ENCODE measurements around the gene TMEM254. TPM values are rescaled to one million over a fixed set of nuclear protein-coding genes. Genes with fewer than 3 reads are reported as not detected.

TMEM254 gene
- total and polyA plus RNA-seq, 9 of the 15 experiments (the other 6 are each of a cell fraction or from before 2014, with no cell fraction given): 0.59 to 4.7 (median 1.9) TPM

- H3K4me1 ChIP-seq (replicated peaks in 1 of 2; ENCODE audit: control insufficient read depth in 2 of 2, insufficient read depth in 2 of 2, low read length in 2 of 2): no peaks in the 10 kb centered on the region
- H3K79me2 ChIP-seq (ENCODE audit: control insufficient read depth, insufficient read depth, low read length): no peaks in the 10 kb centered on the region
- H3K27me3 ChIP-seq (ENCODE audit: control insufficient read depth in 2 of 2, insufficient read depth in 2 of 2, low read length in 2 of 2): peaks cover 0 to 10% of the 10 kb centered on the region in 2 experiments; a peak in 3 of 5 replicates
- H3K27ac ChIP-seq (ENCODE audit: extremely low read depth, low read depth, low read length): no peak overlapping the region
- no peaks in the 10 kb centered on the region for H3K9me1 ChIP-seq (ENCODE audit: control insufficient read depth, insufficient read depth, low read length)
- in situ Hi-C loops (cut with MboI) (no loop called here), intact Hi-C loops (cut with micrococcal nuclease) (no loop called here)
- no peaks in the 10 kb centered on the region for H3K9me3 ChIP-seq (replicated peaks; ENCODE audit: control insufficient read depth, insufficient read depth, low read depth, low read length)
- H4K20me1 ChIP-seq (replicated peaks; ENCODE audit: control insufficient read depth, insufficient read depth, low read length): no peaks in the 10 kb centered on the region
- WGBS (ENCODE audit: insufficient coverage, low coverage, missing lambda C conversion rate): 0% methylated on average over 3 of the region's 3 CpGs
- H3K4me2 ChIP-seq (ENCODE audit: insufficient read depth, low read length): no peak overlapping the region
- FAIRE-seq (no peak), ATAC-seq (no peak), DNase-seq (ENCODE audit: extremely low read depth in 1 of 4, low spot score in 3 of 4) (no peak)
- CTCF ChIA-PET (ENCODE audit: low intra/inter-chr PET ratio): no interaction called here
- H3K4me3 ChIP-seq: no peak overlapping the region
- BruUV-seq (replicated peaks): no TSS peak
- no peaks in the 10 kb centered on the region for H3K36me3 ChIP-seq (ENCODE audit: control insufficient read depth, insufficient read depth, low read length)
- H2AFZ ChIP-seq (ENCODE audit: low read depth, low read length): no peak overlapping the region
- TF ChIP-seq EZH2 (IDR thresholded peaks at IDR 0.05; ENCODE audit: borderline replicate concordance, low read depth, low read length) (no peak), IRF2 (CRISPR knock-in tag; IDR thresholded peaks at IDR 0.05) (no peak), THRAP3 (IDR thresholded peaks at IDR 0.05; ENCODE audit: borderline replicate concordance) (no peak), E2F3 (CRISPR knock-in tag; IDR thresholded peaks at IDR 0.05) (no peak), ZNF253 (CRISPR knock-in tag; conservative IDR thresholded peaks at IDR 0.05) (no peak), KDM4B (IDR thresholded peaks at IDR 0.05; ENCODE audit: borderline replicate concordance in 2 of 2, low read depth in 1 of 2) (no peak), KLF16 (IDR thresholded peaks at IDR 0.05) (no peak), RBM22 (IDR thresholded peaks at IDR 0.05; ENCODE audit: low read depth, low read length, poor library complexity, severe bottlenecking) (no peak), NKRF (IDR thresholded peaks at IDR 0.05; ENCODE audit: borderline replicate concordance) (no peak), ZNF644 (tag; IDR thresholded peaks at IDR 0.05; ENCODE audit: low read depth) (no peak), MAX (CRISPR knock-in tag; IDR thresholded peaks at IDR 0.05) (no peak), DACH1 (IDR thresholded peaks at IDR 0.05; ENCODE audit: partially characterized antibody) (no peak), NUFIP1 (IDR thresholded peaks at IDR 0.05; ENCODE audit: partially characterized antibody) (no peak), NR2C2 (CRISPR knock-in tag; IDR thresholded peaks at IDR 0.05) (no peak), NR2C2 (tag; IDR thresholded peaks at IDR 0.05) (no peak), ZNF217 (CRISPR knock-in tag; IDR thresholded peaks at IDR 0.05) (no peak), HEY1 (CRISPR knock-in tag; IDR thresholded peaks at IDR 0.05; ENCODE audit: borderline replicate concordance) (no peak), HMG20B (CRISPR knock-in tag; IDR thresholded peaks at IDR 0.05) (no peak)
- H3K9ac ChIP-seq (ENCODE audit: insufficient read depth in 1 of 2, low read depth in 2 of 2, low read length in 2 of 2): no peak overlapping the region
- POLR2A ChIA-PET: interaction anchor here (0.9 kb wide), 1 partner anchor 8 kb away, joined by 3 read pairs; no protein-coding TSS in a partner anchor
Observed at GRCh38 chr10:80050752-80051151, 27.7 kb upstream of the TMEM254 start.
